Measurements from ENCODE around the gene ARG1. TPM values are rescaled to one million over a fixed set of nuclear protein-coding genes. Genes with fewer than 3 reads are reported as not detected.
A peak's percentile ranks its signal among the peaks of the same experiment; 100 is the strongest.
"Not testable (repeated sequence)": the region's sequence is repeated elsewhere in the genome, so short reads cannot be mapped to it uniquely, and the experiment has no call there.

Gene ARG1
- total RNA-seq (2014; rRNA removed; shearing (Covaris generic)) = not detected in 2 replicates
- polyA plus RNA-seq (2015; cell fraction: cytosol; rRNA removed) = not detected in 2 replicates
- not detected in 2 replicates for polyA plus RNA-seq (2015; cell fraction: nucleus; rRNA removed)

- no peak for DNase-seq (ENCODE audit: low read depth)
These were observed at the start of gene ARG1 for GRCh38 chr6:131572686-131573415. Gene ARG1, plus strand, starts transcription at chr6:131573226. Its CDS starts 57 bp downstream, at chr6:131573283.

DNA sequence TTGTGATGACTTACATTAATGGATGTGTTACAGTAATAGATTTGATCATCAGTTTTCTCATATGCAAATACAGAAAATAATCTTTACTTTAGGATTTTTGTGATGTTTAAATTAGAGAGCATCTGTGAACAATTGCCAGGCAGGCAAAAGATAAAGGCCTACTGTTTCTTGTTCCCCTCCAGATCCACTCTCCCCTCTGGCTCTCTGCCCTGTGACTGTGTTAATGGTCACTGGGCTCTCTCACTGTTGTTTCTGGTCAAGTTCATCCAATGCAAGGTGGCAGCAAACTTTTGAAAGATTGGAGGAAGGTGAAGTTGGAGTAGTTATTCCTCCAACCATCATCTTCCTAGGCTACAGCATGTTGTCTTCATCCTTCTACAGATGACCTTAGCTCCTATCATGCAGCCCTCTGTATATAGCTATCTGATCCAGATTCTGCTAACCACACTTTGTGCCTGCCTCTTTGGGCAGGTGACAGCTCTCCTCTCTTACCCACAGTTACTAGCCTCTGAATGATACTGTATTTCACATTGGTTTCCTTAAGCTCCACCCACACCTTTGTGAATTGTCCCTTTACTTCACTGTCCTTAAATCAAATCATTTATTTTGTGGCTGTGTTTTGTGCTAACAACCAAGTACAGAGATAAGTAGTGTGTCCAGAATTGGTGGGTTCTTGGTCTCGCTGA is 48.9 kb upstream of the ARG1 start:
- no peak for DNase-seq (ENCODE audit: low read depth)

- DNase-seq (ENCODE audit: low read depth) = no peak
These were observed 48.2 kb upstream of the ARG1 start for GRCh38 chr6:131524695-131525336.

- not testable (repeated sequence) for DNase-seq (ENCODE audit: low read depth)
These were observed 42.1 kb upstream of the ARG1 start for GRCh38 chr6:131530936-131531335.

GRCh38 chr6:131531681-131532080 is 41.3 kb upstream of the ARG1 start:
- not testable (repeated sequence) for DNase-seq (ENCODE audit: low read depth)

- peak; percentile 15 for DNase-seq (ENCODE audit: low read depth)
These were observed 40.4 kb upstream of the ARG1 start for GRCh38 chr6:131532580-131533039.

DNA sequence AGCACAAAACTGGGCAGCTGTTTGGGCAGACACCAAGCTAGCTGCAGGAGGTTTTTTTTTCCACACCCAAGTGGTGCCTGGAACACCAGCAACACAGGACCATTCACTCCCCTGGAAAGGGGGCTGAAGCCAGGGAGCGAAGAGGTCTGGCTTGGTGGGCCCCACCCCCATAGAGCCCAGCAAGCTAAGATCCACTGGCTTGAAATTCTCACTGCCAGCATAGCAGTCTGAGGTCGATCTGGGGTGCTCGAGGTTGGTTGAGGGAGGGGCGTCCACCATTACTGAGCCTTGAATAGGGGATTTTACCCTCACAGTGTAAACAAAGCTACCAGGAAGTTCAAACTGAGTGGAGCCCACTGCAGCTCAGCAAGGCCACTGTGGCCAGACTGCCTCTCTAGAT is 34.4 kb upstream of the ARG1 start:
- DNase-seq (ENCODE audit: low read depth) = not testable (repeated sequence)

DNA sequence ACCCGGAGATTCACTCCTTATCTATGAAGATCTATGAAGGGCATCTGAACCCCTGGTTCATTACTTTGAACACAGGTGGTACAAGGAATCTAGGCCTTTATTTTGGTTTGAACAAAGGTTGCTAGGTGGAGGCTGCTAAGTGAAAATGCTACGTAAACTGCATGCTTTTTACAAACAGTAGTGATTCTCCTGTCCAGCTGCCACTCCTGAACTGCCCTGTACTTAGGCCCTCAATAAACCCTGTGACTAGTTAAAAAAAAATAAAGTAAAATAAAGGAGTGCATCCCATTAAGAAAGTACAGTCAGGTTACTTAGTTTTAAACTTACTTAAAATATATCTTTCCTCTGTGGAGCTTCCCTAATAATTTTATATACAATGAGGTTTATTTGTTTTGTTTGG is 27.7 kb upstream of the ARG1 start:
- no peak for DNase-seq (ENCODE audit: low read depth)

GRCh38 chr6:131547488-131547887 is 25.5 kb upstream of the ARG1 start:
- no peak for DNase-seq (ENCODE audit: low read depth)

DNA sequence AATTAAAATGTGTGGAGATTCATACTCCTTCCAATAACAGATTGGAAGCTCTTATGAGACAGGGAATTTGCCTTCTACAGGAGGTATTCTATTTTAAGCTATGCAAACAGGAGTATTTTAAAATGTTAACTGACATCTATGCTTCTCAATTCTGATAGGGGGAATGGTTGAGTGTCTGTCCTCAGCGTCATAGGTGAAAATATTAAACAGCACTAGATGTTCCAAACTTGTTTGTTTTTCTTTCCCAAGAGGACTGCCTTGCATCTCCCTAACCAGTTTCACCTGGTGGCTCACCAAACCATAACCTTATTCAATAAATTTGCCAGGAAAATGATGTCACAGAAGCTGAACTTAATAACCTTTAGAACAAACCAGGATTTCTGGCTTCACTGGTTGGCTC is 24.6 kb upstream of the ARG1 start:
- DNase-seq (ENCODE audit: low read depth) = no peak

- no peak for DNase-seq (ENCODE audit: low read depth)
These were observed 23.2 kb upstream of the ARG1 start for GRCh38 chr6:131549811-131550210.

- no peak for DNase-seq (ENCODE audit: low read depth)
These were observed 21.1 kb upstream of the ARG1 start for GRCh38 chr6:131551902-131552301.

- no peak for DNase-seq (ENCODE audit: low read depth)
These were observed 20.5 kb upstream of the ARG1 start for GRCh38 chr6:131552572-131552971.

GRCh38 chr6:131555992-131556391 is 17.0 kb upstream of the ARG1 start:
- DNase-seq (ENCODE audit: low read depth) = no peak

GRCh38 chr6:131558922-131559321 is 14.1 kb upstream of the ARG1 start:
- DNase-seq (ENCODE audit: low read depth) = no peak

DNA sequence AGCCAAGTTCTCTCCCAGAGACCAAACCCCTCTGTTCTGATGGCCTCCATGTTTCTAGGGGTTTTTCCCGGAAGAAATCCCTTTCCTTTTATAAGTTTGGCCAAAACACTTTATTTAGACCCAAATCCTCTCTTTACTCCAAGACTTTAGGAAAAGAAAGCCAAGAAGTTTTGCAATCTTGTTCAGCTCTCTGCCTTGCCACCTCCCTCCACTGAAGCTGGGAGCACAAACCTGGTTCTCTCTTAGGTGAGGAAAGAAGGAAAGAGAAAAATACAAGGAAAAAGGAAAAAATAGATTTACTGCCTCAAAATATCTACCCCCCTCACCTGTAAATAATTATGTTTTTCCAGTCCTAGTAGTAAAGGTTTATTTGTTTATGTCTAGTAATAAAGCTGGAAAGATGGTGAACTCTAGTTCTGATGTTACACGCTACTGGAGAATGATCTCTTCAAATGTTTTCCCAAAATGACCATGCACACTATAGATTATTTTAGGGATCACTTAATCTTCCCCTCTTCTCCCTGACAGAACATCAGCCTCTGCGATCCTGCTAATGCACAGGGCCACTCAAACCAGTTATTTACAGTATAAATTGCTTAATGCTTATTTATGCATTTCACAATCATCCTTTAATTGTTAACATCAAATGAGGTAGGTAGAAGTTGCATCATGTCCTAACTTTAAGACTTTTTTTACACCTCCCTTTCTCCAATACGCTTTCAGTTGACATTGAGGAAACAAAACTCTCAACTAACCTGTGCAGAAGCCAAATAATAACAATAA is 10.9 kb upstream of the ARG1 start:
- no peak for DNase-seq (ENCODE audit: low read depth)

DNA sequence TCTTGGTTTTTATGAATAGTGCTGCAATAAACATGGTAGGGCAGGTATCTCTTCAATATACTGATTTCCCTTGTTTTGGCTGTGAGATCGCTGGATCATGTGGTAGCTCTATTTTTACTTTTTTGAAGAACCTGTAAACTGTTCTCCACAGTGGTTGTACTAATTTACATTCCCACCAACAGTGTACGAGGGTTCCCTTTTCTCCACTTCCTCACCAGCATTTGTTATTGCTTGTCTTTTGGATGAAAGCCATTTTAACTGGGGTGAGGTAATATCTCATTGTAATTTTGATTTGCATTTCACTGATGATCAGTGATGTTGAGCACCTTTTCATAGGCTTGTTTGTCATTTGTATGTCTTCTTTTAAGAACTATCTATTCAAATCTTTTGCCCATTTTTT is 8.0 kb upstream of the ARG1 start:
- no peak for DNase-seq (ENCODE audit: low read depth)

GRCh38 chr6:131568726-131569125 is 4.3 kb upstream of the ARG1 start:
- no peak for DNase-seq (ENCODE audit: low read depth)

- no peak for DNase-seq (ENCODE audit: low read depth)
These were observed 1.1 kb downstream of the ARG1 start for GRCh38 chr6:131574133-131574532.

GRCh38 chr6:131574686-131575085 is 1.7 kb downstream of the ARG1 start:
- no peak for DNase-seq (ENCODE audit: low read depth)

DNA sequence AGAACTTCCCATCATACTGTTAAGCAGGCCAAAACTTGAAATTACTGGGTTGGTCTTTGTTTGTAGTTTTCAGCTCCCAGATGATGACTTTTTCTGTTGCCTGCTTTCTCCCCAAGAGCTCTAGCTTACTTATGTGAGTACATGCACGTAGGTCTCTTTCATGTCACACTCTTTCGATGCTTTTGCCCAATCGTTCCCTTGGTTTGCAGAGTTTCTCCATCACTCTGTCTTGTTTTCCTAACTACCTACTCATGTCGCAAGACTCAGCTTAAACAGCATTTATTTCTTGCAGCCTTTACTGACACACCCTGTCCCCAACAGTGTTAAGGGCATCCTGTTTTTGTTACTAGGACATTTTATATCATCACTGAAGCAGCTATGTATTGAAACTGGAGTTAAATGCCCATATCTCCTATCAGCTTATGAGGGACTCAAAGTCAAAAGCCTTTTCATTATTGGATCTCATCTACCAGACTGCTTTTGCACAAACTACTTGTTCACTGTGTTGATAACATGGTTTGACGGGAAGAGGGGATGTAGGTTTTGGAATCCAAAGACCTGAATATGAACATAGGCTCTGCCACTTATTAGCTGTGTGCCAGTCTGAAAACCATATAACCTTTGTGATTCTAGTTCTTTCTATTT is 2.9 kb downstream of the ARG1 start:
- no peak for DNase-seq (ENCODE audit: low read depth)
